Raji (cell line): ENCODE data around the gene DDX31.

Source experiments
- POLR2A ChIP-seq: IDR thresholded peaks from 2 replicates; pipeline ENCODE4 v1.6.1; 2011; ENCODE audit warnings: low read depth, low read length, control low read depth; ENCODE audit not compliant: insufficient read depth

Gene DDX31

DNA sequence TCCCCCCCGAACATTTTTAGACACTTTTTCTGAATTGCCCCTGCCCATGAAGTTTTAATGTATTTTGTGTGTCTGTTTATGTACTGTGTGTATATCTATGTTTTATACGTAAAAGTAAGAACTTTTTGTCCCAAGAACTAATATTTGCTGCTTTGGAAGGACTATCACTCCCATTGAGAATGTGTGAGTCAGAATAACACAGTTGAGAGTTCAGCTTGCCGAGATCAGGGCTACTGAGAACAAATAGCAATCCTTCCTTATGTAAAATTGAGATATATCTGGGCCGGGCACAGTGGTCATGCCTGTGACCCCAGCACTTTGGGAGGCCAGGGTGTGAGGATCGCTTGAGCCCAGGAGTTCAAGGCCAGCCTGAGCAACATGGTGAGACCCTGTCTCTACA lies 11.8 kb upstream of the DDX31 start:
- TF ChIP-seq POLR2A, result no peak

DNA sequence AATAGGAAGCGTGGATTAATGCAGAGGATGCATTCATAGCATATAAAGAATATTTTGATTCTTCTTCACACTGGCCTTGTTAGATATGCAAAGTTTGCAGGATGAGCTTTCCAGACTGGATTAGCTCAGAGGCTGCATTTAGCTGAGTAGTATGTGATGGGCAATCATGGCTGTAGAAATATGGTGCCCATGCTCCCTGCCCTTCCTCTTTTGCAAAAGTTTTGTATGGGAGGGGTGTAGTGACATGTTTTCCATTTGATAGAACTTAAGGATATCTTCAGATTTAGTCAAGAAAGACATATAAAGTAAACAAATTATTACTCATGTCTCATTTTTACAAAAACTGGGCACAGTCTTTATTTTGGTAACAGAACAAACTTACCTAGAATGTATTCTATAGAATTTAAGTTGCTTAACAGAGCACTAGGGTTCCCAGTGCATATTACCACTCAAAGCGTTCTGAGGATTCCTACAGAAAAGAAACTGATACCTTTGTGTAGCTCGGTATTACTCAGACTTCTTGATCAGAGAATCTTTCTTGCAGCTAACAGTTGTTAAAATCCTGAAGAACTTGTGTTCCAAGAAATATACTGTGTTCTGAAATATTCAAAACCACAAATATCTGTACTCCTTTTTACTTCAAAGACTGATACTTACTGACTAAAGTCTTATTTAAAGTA lies 10.3 kb upstream of the DDX31 start:
- TF ChIP-seq POLR2A, result no peak

DNA sequence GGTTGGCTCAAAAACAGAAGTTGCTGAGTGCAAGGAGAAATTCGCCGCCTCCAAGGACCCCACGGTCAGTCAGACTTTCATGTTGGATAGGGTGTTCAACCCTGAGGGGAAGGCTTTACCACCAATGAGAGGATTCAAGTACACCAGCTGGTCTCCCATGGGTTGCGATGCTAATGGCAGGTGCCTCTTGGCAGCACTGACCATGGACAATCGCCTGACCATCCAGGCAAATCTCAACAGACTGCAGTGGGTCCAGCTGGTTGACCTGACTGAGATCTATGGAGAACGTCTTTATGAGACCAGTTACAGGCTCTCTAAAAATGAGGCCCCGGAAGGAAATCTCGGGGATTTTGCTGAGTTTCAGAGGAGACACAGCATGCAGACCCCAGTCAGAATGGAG lies 8.2 kb upstream of the DDX31 start:
- TF ChIP-seq POLR2A, result no peak

DNA sequence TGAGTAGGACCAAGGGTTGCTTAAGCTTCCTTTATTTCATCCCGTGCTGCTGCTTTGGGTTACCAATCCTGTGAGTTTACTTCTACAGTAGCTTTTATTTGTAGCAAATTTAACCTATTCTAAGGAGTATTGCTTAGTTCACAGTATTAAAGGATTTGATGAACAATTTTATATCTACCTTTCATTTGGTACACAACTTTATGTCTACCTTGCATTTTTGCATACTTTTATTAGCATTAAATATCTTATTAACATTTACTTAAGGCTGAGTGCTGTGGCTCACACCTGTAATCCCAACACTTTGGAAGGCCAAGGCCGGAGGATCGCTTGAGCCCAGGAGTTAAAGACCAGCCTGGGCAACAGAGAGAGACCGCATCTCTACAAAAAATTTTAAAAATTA lies 4.7 kb upstream of the DDX31 start:
- no peak for TF ChIP-seq POLR2A

DNA sequence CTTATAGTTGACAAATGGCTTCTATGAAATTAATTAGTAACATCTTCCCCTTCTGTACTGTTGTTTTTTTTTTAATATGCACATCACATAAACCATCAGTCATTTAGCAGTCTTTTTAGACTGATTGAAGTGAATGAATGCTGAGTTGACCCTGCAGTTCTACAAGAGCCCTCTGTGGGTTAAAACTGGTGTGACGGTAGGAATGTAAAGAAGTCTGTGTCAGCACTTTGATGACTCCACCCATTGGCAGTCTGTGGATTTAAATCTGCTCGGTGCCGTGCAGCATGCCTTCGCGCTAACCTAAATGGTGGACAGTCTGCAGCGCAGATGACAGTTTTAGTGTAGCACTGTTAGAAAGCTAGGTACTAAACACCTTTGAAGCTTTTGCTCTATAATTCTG lies 3.6 kb upstream of the DDX31 start:
- no peak for TF ChIP-seq POLR2A

DNA sequence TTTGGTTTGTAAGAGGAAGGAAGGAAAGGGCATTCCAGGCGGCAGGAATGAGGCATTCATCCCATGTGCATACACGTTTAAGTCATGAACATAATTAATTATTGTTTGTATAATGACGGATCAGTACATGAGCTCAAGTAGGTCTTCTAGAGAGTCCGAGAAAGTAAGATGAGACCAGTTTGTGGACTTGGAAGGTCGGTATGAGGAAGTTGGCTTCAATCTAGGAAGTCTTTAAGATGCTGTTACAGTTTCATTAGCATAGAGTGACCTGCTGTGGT lies 2.6 kb upstream of the DDX31 start:
- TF ChIP-seq POLR2A, result no peak

DNA sequence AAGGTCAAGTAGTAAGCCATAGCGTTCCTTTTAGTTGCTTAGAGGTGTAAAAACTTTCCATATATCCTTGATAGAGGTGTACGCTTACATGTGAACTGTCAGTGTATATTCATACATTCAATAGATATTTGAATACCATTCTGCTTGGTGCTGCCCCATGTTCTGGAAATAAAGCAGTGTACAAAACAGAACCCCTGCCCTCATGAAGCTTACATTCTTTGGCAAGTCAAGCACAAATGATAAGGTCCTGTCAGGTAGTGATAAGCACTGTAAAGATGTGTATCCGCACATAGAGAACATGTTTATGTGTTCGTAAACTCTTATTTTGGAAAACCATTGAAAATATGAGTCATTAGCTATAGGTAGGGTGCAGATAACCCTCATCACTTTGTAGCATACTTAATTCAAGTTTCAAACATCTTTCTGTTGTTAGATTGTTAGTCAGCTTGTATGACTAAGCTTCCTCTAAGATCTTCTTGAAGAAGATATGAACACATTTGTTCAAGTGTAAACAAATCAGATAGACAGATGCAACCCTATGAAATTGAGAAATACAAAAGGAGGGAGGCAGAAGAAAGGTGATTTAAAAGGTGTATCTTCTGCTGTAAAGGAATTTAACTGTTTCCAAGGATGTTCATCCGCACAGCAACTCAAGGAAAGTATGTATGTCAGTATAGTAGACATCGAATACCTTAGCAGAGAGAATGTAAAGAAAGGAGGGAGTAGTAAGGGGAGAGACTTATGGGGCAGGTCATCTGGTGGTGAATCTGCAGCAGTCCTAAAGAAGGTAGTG lies 2.0 kb upstream of the DDX31 start:
- no peak for TF ChIP-seq POLR2A

DNA sequence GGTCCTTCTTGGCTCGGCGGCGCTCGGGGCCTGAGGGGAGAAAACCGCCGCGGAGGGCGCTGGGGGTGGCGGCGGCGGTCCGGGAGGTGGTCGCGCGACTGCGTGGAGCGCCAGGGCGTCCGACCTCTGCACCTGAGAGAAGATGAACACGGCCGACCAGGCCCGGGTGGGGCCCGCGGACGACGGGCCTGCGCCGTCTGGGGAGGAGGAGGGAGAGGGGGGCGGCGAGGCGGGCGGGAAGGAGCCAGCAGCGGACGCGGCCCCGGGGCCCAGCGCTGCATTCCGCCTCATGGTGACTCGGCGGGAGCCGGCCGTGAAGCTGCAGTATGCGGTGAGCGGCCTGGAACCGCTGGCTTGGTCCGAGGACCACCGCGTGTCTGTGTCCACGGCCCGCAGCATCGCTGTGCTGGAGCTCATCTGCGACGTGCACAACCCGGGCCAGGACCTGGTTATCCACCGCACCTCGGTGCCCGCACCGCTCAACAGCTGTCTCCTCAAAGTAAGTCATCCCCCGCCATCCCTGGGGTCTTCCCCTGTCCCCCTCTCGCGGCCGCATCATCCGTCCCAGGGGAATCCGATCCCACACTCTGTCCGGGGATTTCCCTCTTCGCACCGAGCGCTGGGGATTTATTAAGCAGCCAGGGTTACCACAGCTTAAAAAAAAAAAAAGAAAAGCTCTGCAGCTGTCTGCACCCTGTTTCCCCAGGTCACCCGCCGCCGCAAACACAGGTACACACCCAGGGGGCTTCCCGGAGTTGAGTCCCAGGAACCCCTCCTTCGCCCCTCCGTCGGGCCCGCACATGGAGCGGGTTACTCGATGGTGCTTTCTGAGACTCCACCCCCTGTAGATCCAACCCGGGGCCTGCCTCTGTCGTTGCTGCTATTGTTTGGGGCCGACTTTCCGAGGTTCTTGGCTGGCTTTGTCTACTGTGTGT lies 941 bp upstream of the DDX31 start, which contains the start of gene GTF3C4:
Gene GTF3C4 (plus strand): TSS at position 8 of the 935 bp plus-strand sequence. CDS start 135 bp downstream, at position 143.
- no peak; the same call in 1 of the 2 replicates for TF ChIP-seq POLR2A

DNA sequence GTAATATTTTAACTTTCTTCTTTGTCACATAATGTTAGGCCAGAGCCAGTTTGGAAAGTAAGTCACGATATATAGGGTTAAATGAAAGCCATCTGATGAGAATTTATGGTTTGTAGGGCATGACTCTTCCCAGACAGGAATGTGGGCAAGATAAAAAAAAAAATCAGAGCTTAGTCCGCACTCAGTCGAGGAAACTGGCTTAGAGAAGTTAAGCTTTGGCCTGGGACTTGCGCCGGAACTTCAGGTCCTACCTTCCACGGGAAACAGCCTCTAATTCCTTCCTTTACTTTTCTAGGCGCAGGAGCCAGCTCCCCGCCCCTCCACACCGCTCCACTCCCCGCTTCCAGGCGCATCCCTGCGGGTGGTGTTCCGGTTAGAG lies 475 bp downstream of the DDX31 start:
- no peak for TF ChIP-seq POLR2A

DNA sequence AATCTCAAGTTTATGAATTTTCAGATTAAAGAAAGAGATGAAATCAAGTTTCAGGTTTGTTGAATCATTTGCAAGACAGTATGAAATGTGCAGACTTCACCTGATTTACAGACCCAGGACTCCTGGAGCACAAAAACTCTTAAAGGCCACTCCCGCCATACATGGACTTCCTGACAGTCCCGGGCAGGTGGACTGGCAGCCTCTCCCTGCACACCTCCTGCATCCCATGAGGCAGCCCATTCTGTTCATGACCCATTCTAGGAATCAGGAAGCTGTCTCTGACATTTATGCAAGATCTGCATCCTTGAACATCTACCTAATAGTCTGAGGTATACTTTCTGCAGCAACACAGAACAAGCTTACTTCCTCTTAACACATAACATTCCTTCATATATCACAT lies 5.9 kb downstream of the DDX31 start:
- TF ChIP-seq POLR2A, result no peak

DNA sequence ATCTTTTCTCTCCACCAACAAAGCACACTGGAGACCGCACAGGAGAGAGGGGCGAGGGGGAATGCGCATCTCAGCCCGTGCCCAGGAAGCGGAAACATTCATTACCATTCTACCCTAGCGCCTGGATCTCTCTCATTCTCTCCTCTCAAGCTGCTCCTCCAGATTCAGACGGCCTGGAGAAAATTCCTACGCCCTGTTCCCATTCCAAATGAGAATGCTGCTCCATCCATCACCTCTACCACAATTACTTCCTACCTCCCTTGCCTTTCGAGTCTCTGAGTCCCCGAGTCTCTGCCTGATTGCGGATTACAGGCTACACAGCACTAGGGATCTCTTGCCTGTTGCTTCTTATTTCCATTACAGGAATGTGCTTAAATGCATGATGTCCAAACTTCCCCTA lies 6.7 kb downstream of the DDX31 start:
- no peak for TF ChIP-seq POLR2A

DNA sequence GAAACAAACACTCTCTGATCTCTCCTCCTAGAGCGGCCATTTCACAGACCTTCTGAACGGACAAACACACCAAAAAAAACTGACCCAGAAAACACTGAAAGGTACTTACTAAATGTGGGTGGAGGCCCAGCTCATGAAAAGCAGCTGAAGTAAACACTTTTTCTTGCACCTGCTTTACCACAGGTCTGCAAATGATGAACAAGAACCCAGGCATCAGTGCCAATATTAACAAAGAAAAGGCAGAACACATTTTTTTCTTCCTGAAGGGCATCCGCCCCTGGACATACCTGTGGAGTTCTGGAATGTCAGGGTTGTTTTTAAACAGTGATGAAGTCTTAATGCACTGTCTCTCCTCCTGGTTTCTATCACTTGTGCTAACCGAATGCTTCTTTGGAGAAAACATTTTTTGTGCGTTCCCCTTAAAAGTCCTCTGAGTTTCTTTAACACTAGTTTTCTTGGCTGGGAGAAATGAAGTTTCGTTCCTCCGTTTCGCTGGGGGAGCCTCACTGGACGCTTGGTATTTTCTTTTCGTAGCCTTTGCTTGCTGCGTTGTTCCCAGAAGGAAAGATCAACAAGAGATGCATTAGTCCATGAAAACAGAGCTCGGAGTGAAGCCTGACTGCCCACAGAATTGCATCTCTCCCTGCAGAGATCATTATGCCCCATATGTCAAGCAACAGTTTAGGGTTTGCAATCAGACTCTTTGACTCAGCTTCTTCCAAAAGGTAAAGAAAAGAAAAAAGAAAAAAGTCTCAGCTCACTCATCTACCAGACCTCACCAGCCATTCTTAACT lies 7.4 kb downstream of the DDX31 start:
- no peak for TF ChIP-seq POLR2A

DNA sequence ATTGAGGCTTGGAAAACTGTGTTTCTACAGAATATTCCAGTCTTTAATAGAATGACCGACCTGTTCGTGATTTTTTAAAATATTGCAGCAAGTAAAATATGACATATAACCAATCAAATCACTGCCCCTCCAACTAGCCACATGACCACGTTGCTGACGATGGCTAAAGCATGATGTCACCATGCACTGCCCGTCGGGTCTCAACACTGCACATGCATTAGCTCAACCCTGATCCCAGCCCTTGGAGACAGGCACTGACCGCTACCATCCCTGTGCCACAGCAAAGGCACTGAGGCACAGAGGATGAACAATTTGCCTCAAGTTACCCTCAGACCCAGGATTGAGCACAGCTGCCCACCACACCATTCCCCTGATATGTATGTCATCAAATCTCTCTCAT lies 13.5 kb downstream of the DDX31 start:
- no peak for TF ChIP-seq POLR2A

DNA sequence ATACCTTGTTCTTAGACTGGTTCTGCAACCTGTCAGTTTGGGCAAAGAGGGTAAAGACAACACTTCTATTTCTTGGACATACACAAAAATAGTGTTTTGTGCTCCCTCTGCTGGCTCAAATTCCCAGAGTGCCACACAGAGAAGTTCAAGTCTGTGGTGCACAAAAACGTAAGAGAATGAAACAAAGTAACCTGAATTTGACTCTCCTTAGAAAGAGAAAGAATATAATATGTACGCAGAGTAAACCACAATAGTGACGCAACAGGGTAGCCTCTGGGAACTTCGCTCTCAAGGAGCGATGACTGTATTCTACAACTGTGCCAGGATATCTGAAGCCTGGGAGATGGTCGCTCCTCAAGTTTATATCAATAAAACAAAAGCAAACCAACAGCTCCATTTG lies 18.5 kb downstream of the DDX31 start:
- TF ChIP-seq POLR2A, result no peak

DNA sequence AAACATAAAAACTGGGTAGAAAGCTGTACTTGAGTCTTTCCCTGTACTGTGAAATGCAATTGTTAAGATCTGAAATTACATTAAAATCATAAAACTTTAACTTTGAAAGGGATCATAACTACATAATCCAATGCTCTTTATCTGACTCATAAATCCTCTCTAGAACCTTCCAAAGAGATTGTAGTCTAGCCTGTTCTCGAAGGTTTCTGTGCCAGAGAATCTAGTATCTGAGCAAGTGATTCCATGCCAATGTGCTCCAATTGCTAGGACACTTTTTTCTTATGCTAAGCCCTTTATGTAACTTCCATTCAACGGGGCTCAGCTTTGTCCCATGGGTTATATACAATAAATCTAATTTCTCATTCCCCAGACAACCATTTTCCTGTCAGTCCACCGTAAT lies 21.1 kb downstream of the DDX31 start:
- TF ChIP-seq POLR2A, result no peak
